Measurements from ENCODE around the gene CD4. TPM values are rescaled to one million over a fixed set of nuclear protein-coding genes. Genes with fewer than 3 reads are reported as not detected.

CD4 gene
- total RNA-seq, 1 donor from 2014 or later = 0.70 TPM

DNA sequence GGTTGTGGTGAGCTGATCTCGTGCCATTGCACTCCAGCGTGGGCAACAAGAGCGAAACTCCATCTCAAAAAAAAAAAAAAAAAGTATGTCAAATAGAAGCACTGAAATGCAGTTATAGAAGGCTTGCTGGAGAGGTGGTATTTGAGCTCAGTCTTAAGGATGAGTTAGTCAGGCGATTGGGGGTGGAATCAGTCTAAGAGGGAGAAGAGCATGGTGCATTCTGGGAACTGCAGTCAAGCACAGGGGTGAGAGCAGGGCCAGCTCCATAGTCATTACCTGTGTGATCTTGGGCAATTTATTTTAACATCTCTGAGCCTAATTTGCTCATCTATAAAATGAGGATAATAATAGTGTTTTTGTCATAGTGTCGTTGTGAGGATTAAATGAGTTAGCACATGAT is 45.5 kb downstream of the CD4 start:
- DNase-seq (ENCODE audit: low spot score) = no peak
- Mint-ChIP-seq H3K27me3 (ENCODE audit: low read depth) (no peaks in the 10 kb centered on the region), H3K4me3 (ENCODE audit: unreplicated experiment) (no peak overlapping the region), H3K9me3 (ENCODE audit: low read depth) (no peaks in the 10 kb centered on the region), H3K27ac (ENCODE audit: unreplicated experiment) (no peak overlapping the region), H3K36me3 (ENCODE audit: low read depth) (peaks cover 36% of the 10 kb centered on the region), H3K4me1 (ENCODE audit: low read depth) (peaks cover 13% of the 10 kb centered on the region)
- TF ChIP-seq, protein P1, sequence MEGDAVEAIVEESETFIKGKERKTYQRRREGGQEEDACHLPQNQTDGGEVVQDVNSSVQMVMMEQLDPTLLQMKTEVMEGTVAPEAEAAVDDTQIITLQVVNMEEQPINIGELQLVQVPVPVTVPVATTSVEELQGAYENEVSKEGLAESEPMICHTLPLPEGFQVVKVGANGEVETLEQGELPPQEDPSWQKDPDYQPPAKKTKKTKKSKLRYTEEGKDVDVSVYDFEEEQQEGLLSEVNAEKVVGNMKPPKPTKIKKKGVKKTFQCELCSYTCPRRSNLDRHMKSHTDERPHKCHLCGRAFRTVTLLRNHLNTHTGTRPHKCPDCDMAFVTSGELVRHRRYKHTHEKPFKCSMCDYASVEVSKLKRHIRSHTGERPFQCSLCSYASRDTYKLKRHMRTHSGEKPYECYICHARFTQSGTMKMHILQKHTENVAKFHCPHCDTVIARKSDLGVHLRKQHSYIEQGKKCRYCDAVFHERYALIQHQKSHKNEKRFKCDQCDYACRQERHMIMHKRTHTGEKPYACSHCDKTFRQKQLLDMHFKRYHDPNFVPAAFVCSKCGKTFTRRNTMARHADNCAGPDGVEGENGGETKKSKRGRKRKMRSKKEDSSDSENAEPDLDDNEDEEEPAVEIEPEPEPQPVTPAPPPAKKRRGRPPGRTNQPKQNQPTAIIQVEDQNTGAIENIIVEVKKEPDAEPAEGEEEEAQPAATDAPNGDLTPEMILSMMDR (IDR thresholded peaks at IDR 0.05) = no peak

DNA sequence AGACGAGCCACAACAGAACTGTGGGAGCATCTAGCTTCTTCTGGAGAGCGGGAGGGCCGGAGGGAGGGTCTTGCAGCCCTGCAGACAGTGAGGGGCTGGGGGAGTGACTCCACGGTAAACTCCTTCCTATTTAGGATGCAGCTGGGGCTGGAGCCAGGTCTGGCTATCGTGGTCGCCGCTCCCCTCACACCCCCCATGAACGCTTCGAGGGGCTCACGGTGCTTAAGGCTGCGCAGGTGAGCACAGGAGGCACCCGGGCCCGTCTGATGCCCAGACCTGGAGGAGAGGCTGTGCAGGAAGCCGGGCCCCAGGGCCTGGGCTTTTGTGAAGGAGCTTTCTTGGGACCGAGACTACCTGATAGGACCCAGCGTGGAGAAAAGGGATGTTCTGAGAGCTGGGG is 47.5 kb downstream of the CD4 start:
- TF ChIP-seq, protein P1 (IDR thresholded peaks at IDR 0.05) = no peak
- Mint-ChIP-seq H3K36me3 (ENCODE audit: low read depth) (peaks cover 27% of the 10 kb centered on the region), H3K27me3 (ENCODE audit: low read depth) (no peaks in the 10 kb centered on the region), H3K4me3 (ENCODE audit: unreplicated experiment) (no peak overlapping the region), H3K4me1 (ENCODE audit: low read depth) (peaks cover 5% of the 10 kb centered on the region), H3K9me3 (ENCODE audit: low read depth) (no peaks in the 10 kb centered on the region), H3K27ac (ENCODE audit: unreplicated experiment) (no peak overlapping the region)
- no peak for DNase-seq (ENCODE audit: low spot score)

DNA sequence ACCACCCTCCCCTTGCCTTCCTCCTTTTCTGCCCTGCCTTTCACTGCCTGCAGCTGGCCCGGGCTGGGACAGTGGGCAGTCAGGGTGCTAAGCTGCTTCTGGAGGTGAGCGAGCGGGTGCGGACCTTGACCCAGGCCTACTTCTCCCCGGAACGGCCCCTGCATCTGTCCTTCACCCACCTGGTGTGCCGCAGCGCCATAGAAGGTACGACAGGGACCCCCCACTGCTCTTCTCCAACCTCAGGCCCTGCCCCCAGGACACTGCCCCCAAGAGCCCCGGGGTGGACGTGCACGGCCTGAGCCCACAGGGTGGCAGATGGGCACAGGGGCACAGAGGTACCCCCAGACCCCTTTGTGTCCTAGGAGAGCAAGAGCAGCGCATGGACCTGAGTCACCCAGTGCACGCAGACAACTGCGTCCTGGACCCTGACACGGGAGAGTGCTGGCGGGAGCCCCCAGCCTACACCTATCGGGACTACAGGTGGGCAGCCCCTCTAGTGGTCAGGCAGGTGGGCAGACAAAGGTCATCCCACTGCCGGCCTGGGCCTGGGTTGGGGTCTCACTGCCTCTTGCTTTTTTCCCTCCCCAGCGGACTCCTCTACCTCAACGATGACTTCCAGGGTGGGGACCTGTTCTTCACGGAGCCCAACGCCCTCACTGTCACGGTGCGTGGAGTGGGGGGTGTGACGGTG is 48.2 kb downstream of the CD4 start:
- H3K36me3 Mint-ChIP-seq (ENCODE audit: low read depth) = peaks cover 27% of the 10 kb centered on the region
- H3K27ac Mint-ChIP-seq (ENCODE audit: unreplicated experiment) = no peak overlapping the region
- H3K4me3 Mint-ChIP-seq (ENCODE audit: unreplicated experiment) = no peak overlapping the region
- H3K27me3 Mint-ChIP-seq (ENCODE audit: low read depth) = no peaks in the 10 kb centered on the region
- peaks cover 5% of the 10 kb centered on the region for H3K4me1 Mint-ChIP-seq (ENCODE audit: low read depth)
- TF ChIP-seq, protein P1 (IDR thresholded peaks at IDR 0.05) = no peak
- DNase-seq (ENCODE audit: low spot score) = no peak
- no peaks in the 10 kb centered on the region for H3K9me3 Mint-ChIP-seq (ENCODE audit: low read depth)

DNA sequence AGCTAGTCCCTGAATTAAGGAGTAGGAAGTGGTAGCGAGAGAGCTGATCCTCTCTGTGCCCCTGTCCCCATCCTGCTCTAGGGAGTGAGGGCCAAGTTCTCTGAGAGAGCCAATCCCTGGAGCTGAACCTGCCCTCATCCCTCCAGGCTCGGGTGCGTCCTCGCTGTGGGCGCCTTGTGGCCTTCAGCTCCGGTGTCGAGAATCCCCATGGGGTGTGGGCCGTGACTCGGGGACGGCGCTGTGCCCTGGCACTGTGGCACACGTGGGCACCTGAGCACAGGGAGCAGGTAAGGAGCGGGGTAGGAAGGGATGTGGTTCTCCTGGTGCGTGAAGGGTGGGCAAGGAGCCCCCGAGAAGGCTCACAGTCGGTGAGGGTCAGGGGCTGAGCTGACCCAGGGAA is 49.5 kb downstream of the CD4 start:
- no peaks in the 10 kb centered on the region for H3K4me1 Mint-ChIP-seq (ENCODE audit: low read depth)
- no peak overlapping the region for H3K27ac Mint-ChIP-seq (ENCODE audit: unreplicated experiment)
- H3K36me3 Mint-ChIP-seq (ENCODE audit: low read depth) = peaks cover 31% of the 10 kb centered on the region
- H3K27me3 Mint-ChIP-seq (ENCODE audit: low read depth) = no peaks in the 10 kb centered on the region
- H3K4me3 Mint-ChIP-seq (ENCODE audit: unreplicated experiment) = no peak overlapping the region
- DNase-seq (ENCODE audit: low spot score) = no peak
- H3K9me3 Mint-ChIP-seq (ENCODE audit: low read depth) = no peaks in the 10 kb centered on the region
- TF ChIP-seq, protein P1 (IDR thresholded peaks at IDR 0.05) = no peak

DNA sequence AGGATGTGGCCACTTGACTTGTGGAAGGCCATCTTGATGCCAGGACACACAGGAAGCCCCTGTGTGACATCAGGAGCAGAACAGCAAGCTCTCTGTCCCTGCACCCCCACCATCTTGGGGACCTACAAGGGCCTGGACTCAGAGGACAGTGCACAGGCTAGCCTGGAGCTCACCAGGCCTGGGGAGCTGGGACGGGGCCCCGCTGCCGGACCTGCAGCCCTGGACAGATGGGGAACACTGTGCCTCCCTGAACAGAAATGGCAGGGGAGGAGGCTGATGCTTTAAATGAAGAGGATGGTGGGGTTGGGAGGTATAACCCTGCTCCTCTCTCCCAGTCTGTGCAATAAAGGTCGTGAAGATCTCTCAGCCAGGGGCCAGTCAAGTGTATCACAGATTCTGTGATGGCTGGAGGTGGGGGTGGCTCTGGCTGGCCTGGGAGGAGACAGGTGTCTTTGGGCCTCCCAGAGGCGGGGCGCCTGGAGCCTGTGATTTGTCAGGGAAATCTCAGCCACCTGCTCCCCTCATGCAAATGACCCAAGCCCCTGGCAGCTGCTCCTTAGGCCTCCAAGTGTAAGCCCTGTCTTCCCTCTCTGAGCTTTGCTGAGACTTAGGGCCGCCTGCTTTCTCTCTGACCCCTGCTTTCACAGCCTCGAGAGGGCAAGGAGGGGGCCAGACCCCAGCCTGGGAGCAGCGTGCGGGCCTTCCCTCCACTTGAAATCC is 50.3 kb downstream of the CD4 start:
- H3K27me3 Mint-ChIP-seq (ENCODE audit: low read depth) = no peaks in the 10 kb centered on the region
- no peak for DNase-seq (ENCODE audit: low spot score)
- no peak overlapping the region for H3K27ac Mint-ChIP-seq (ENCODE audit: unreplicated experiment)
- H3K36me3 Mint-ChIP-seq (ENCODE audit: low read depth) = peaks cover 29% of the 10 kb centered on the region
- H3K4me1 Mint-ChIP-seq (ENCODE audit: low read depth) = no peaks in the 10 kb centered on the region
- no peaks in the 10 kb centered on the region for H3K9me3 Mint-ChIP-seq (ENCODE audit: low read depth)
- TF ChIP-seq, protein P1 (IDR thresholded peaks at IDR 0.05) = no peak
- no peak overlapping the region for H3K4me3 Mint-ChIP-seq (ENCODE audit: unreplicated experiment)
